GM21723 (cell line): ENCODE results near the gene C7orf57.
"Not testable (repeated sequence)": the region's sequence is repeated elsewhere in the genome, so short reads cannot be mapped to it uniquely, and the experiment has no call there.

Experiments used
- ATAC-seq: cut with Tn5 transposase; IDR thresholded peaks from one replicate; pipeline ENCODE4 v1.9.1; 2021; ENCODE audit warnings: mild to moderate bottlenecking, moderate library complexity; ENCODE audit not compliant: unreplicated experiment

The C7orf57 gene

DNA sequence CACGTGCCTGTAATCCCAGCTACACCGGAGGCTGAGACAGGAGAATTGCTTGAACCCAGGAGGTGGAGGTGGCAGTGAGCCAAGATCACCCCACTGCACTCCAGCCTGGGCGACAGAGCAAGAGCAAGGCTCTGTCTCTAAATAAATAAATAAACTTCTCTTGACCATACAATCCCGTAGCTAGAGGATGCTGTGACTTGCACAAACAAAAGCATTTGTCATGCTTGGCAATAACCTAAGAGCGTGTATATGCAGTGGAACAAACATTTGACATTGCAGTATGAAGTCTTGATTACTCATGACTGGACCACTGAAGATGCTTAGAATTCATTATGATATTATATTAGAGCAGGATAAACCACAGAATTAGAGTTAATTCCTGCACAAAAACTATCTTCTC, 1.4 kb upstream of the C7orf57 start:
- no peak for ATAC-seq

DNA sequence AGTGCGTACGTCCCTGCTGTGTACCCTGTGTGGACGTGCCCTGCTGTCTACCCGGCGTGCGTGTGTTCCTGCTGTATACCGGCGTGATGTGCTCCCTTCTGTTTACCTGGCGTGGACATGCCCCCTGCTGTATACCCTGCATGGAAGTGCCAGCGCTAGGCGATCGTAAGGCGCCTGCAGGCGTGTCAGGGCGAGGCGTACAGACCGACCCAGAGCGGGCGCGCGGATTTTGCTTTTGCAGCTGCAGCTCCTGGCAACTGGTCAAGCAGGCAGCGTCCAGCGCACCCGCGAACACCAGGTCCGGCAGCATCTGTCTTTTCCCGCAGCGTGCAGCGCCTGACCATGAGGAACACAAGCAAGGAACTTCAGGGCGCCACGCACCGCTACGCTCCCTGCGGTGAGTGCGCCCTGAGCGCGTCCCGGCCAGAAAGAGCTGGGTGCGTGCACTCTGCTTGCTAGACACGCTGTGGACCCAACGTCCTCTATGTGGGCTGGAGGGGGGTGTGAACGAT, 680 bp downstream of the C7orf57 start:
- ATAC-seq, result peak; percentile 15

DNA sequence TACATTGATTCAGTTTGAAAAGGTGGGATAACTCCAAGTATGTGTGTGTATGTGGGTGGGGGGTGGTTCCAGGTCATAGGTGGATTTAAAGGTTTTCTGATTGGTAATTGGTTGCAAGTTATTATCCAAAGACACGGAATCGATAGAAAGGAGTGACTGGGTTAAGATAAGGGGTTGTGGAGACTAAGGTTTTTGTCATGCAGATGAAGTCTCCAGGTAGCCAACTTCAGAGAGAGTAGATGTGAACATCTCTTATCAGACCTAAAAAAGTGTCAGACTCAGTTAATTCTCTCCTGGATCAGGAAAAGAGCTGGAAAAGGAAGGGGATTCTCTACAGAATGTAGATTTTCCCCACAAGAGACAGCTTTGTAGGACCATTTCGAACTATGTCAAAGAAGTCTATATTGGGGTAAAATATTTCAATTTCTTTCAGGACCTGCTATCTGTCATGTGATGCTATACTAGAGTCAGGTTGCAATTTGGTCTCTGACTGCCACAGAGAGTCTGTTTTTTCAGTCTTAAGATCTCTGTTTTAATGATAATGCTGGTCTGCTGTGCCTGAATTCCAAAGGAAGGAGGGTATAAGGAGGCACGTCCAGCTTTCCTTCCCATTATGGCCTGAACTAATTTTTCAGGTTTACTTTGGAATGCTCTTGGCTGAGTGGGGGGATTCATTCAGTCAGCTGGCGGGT, 3.6 kb downstream of the C7orf57 start:
- no peak for ATAC-seq

DNA sequence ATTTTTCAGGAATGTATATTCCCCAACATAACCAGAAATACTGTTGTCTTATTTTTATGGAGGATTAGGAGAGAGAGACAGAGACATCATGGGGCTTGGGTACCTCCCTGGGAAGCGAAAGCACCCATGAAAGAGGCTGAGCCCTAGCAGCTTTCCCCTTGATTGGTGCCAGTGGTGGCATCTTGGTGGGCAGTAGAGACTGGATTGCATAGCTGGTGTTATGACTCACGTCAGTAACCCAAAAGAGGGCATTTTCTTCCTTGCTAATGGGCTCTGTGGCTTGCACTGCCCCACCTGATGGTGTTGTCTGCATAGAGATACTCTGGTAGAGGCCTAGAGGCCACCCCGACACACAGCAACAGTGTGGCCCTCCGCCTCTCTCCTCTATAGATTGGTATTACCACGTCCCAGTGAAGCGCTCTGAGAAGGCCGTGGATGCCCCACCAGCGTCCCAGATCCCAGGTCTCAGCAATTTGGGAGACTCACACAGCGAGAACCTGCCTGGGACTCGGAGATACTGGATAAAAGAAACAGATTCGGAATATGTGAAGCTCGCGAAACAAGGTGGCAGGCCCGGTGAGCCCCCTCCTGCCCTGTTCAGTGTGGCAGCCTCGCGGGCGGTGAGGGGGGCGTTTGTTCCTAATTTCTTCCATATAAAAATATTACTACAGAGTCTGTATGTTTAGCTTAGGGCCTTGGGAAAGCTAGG, 5.8 kb downstream of the C7orf57 start:
- no peak for ATAC-seq

DNA sequence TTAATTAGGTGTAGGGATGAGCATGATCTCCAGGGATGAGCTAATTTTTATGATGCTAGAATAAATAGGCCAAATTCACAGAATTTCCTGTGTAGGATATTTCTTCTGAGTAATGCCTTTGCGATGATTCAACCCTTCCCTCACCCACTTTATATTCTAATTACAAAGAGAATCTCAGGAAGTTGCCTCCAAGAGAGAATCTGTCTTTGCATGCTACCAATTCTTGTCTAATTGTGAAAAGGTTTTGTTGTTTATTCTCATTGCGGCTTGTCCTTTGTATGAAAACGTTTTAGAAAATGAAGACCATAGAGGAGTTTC, 6.3 kb downstream of the C7orf57 start:
- no peak for ATAC-seq

DNA sequence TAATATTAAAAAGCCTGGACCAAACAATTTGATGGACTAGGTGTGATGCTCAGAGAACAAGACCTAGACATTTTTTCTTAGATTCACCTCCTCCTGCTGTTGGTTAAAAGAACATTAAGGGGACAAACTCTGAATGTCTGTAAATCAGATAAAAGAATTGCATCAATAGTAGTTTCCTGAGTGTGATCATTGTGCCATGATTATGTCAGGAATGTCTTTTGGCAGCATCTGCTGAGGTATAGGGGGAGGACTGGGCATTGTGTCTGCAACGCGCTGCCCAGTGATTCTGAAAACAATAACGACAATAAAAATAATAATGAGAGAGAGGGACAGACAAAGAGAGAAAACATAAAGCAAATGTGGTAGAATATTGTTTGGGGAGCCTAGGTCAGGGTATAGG, 6.9 kb downstream of the C7orf57 start:
- ATAC-seq, result no peak

DNA sequence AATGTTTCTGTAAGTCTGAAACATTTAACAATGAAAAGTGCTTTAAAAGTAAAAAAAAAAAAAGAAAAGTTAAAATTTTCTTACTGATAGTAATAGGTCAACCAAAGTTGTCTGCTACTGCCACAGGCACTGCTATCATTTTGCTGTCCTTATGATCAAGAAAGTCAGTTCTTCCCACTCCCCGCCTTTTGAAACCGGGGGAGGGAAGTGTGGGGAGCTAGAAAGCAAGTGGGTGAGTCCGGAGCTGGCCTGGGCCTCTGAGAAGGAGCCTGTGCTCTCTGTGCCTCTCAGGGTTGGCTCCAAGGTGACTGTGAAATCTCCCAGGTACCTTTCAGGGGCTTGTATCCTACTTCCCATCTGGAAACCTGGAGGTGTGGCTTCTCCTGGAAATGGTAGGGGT, 7.3 kb downstream of the C7orf57 start:
- ATAC-seq, result no peak

DNA sequence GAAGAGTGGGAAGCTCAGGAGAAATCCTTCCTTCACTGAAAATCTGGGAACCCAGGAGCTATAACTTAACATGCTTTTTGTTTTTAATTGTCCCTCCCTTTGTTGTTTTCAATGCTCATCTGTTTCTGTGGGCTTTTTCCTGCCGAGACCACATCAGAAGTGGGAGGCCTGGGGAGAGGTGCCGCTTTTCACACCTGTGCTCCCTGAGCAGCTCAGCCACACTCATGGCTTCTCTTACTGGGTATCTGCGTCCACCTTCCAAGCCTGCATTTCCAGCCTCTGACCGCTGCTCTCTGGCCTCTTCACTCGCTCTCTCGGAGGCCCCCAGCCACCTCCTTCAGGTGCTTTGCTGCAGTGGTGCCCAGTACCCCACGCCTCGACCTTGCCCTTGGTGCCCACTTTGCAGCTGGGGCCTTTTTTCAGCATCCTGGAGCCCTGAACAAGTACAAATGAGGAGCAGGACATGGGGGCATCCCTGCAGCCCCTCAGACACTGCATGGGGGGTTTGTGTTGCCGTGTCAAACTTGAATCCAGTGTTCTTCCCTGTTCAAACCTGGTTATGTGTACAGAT, 9.9 kb downstream of the C7orf57 start:
- ATAC-seq, result no peak

DNA sequence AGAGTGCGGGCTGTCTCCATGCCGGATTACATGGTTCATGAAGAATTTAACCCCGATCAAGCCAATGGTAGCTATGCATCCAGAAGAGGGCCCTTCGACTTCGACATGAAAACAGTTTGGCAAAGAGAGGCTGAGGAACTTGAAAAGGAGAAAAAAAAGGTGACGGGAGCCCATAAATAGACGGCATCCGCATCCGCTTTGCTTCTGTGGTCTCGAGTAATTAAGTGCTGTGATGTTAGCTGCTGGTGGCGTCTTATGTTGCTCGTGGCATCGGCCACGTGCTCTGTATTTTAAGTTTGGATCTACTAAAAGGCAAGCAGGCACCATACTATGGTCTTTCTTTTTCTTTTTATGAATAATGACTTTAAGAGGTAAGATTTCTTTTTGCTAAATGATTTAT, 11.1 kb downstream of the C7orf57 start:
- ATAC-seq, result peak; percentile 79

DNA sequence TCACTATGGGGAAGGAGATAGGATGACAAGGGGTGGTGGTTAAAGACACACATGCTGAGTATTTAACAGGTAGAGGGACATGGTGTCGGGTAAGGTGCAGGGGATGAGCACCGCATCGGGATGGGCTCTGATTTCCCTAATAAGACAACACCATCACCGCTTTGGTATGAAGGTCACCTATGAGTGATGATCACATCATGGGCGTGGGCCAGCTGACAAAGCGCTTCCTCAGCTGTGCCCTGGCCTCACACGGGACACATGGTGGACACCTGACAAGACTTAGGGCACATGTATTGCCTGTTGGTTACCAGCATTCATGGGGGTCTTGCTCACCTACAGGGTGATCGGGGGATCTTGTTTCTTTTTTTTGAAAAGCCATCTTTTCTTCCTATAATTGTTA, 12.8 kb downstream of the C7orf57 start:
- no peak for ATAC-seq

DNA sequence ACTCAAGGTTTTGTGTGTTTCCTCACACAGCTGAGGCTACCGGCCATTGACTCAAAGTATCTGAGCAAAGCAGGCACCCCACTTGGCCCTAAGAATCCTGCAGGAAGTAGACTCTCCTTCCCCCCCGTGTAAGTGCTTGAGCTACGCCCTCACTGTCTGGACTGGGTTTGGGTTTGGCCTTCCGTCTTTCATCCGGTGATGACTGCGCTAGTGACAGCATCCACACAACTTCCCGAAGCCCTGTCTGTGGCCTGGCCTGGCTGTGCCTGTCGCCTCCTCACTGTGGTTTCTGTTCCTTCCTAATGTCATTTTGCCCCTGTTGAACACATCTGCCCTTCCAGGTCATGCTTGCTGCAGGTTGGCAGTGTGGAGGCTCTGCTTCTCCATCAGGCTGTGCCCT, 14.5 kb downstream of the C7orf57 start:
- no peak for ATAC-seq

DNA sequence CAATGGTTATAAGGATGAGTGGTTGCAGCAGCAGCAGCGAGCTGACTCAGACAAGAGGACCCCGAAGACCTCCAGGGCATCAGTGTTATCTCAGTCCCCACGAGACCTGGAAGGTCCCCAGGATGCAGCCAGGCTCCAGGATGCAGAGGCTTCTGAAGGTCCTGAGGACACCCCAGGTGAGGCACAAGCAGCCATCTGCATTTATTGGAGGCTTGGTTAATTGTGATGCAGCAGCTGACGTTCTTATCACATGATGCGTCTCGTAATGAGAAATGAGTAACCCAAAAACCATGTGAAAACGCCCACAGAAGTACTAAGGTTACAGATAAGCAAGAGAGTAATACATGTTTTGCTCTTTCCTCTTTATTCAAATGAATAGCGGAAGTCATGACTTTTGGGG, 17.4 kb downstream of the C7orf57 start:
- ATAC-seq, result no peak

DNA sequence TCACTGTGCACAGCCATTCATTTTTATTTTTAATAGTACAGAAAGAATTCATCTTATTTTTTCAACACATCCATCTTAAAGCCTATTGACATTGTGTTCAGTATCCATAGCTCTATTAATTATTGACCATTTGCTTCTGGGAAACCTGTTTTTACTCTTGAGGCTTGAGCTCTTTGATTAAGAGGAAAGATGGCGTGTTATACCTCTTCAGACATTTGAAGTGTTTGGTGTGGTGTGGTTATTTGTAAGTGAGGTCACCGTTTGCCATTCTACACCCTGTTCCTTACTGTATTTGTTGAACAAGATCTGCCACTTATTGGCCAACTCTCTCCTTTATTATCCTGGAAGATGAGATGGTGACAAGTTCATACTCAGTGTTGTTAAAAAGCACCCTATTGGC, 18.4 kb downstream of the C7orf57 start:
- ATAC-seq, result no peak

DNA sequence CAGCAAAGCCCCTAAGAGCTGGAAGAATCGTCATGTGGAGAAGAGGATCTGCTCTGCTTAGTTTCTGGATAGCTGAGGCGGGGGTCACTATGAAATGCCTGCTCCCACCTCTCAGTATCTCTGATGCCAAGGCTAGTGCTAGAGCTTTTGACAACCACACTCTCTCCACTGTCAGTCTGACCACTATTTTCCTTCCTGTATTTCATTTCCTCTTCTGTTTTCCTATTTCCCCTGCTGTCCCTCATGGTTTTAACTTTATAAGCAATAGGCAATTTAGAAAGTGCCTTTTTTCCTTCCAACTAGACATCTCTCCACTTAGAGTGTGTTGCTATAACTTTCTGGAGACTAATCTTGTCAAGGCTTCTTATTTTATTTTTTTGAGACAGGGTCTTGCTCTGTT, 23.6 kb downstream of the C7orf57 start:
- no peak for ATAC-seq

DNA sequence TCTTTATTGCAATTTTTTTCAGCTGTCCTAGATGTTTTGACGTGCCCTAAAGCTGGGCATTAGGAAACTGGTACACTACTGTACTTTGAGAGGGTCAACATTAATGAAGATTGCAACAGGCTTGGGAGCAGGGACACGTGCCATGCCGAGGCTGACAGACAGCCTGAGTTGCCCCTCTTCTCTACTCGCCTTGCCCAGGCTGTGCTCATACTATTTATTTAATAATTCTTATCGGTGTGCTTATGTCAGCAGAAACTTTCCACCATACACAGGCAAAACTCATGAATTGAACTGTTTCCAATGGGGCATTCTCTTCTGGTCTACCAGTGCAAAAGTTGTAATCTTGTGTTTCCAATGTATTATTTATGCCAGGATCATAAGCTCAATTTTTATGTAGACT, 24.4 kb downstream of the C7orf57 start:
- ATAC-seq, result no peak

DNA sequence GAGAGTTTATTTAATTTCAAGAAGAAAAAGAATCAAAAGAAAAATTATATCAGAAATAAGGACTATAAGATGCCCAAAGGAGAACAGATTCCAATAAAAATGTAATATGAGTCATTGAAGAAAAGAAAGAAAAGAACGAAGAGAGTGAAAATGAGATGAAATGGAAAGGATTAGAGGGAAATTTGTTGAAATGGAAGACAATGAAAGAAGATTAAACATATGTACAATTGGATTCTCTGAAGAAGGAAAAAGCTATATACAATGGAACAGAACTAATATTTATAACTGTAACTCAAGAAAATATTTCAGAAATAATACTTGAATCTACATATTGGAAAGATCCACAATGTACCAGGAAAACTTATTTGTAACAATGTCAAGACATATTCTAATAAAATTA, 28.6 kb downstream of the C7orf57 start:
- no peak for ATAC-seq

DNA sequence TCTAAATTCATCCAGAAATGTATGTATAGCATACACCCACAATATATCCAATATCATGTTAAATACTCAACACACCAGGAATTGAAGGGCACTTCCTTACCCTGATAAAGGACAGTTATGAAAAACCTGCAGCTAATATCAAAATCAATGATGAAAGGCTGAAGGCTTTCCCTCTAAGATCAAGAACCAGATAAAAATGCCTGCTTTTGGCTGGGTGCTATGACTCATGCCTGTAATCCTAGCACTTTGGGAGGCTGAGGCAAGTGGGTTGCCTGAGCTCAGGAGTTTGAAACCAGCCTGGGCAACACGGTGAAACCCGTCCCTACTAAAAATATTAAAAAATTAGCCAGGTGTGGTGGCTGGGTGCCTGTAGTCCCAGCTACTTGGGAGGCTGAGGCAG, 32.1 kb downstream of the C7orf57 start:
- ATAC-seq, result no peak

DNA sequence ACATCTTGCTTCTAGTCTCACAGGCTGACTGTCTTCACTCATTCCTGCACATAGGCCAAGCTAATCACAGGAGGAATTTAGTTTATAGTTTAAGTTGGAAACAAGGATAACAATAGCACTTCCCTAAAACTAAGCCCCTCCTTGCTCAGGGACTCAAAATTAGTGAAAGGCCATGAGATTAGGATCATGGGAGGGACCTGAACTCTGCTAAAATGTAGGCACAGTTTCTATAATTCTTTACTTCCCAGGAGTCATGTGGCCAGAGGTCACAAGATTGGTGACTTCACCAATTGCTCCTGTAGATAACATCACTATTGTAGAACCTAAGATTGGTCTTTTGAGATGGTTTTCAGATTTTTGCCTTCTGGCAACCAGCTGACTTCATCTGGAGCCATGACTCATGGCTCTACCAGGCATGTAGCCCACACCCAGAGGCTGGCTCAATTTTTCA, 38.9 kb downstream of the C7orf57 start:
- no peak for ATAC-seq

DNA sequence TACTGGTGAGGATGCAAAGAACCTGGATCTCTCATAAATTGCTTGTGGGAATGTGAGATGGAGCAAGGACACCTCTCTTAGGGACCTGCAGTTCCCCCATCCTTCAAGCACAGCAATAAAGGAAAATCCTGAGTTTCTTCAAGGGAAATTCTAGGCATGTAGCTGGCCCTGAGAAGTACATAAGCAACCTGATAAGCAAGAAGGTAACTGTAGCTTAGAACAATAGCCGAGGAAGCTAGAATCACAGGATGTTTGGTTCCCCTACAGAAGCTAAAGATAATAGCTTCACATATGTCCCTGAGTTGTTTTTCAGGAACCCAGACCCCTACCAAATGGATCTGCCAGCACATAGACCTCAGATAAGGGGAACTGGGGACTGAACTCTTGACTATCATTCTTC, 42.1 kb downstream of the C7orf57 start:
- ATAC-seq, result no peak

DNA sequence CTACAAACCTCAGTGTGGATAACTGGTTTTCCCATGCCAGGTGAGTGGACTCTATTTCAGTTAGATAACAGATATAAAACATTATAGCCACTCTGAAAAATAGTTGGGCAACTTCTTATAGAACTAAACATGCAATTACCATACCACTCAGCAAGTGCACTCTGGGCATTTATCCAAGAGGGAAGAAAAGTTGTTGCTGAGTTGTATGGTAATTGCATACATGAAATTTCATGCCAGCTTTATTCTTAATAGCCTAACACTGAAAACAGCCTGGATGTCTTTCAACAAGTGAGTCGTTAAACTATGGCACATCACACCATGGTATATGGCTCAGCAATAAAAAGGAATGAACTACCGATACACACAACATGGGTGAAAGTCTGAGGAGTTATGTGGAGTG, 43.1 kb downstream of the C7orf57 start:
- no peak for ATAC-seq

DNA sequence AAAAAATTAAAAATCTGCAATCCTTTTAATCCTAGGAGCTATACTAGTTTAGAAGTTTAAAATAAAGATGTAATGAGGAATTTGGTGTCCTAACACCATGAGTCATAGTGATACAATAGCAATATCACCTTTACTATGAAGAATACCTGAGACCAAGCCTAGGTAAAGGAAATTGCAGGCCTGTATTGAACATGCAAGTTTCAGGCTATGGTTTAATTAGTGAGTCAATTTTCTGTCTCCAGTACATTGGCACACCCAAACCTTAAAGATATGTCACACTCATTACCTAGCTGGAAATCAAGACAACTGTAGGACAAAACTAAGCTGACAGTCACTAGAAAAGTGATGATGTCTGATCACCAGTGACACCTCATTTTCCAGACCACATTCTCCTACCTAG, 47.0 kb downstream of the C7orf57 start:
- not testable (repeated sequence) for ATAC-seq

DNA sequence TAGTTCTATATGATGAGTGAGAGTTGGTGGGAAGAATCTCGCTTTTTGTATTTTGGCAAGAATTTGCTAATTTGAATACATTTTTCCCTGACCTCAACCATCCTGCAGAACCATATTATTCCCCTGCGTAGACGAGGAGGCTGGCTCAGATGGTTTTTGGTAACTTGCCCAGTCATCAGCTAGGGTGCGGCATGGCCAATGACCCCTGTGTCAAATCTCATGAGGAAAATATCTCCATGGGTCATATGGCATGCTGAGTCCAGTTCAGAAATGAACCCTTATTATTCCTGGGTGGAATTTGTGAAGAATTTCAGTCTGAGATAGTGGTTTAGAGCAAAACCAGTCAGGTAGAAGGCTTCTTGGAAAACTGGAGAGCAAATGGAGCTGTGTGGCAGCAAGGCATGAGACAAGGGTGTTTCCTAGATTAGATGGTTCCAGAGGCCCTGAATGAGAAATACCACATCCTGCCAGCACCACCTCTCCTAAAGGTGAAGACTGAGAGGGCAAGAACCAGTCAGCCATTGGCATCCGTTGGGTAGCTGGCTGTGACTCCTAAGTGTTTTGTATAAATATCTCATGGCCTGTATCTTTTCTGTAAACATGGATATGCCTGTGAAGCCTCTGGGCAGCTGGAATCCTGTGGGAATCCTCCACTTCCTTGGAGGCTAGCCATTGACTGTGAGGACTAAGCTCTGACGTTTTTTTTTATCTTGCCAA, 47.9 kb downstream of the C7orf57 start:
- no peak for ATAC-seq
